ENCODE results near the gene ETNPPL. TPM values are rescaled to one million over a fixed set of nuclear protein-coding genes. Genes with fewer than 3 reads are reported as not detected.
A peak's percentile ranks its signal among the peaks of the same experiment; 100 is the strongest.

Gene ETNPPL
- total and polyA plus RNA-seq, 9 of the 15 experiments (the other 6 are each of a cell fraction or from before 2014, with no cell fraction given) = 0.06 to 0.14 TPM; not detected in 7

- 7% methylated on average over 16 of the region's 16 CpGs for WGBS (ENCODE audit: insufficient coverage, low coverage, missing lambda C conversion rate)
- no peak for FAIRE-seq
- no peak overlapping the region for H3K27ac ChIP-seq (ENCODE audit: extremely low read depth, low read depth, low read length)
- H3K4me3 ChIP-seq = no peak overlapping the region
- TF ChIP-seq E2F6 (IDR thresholded peaks at IDR 0.05; ENCODE audit: borderline replicate concordance in 1 of 2, extremely low read depth in 1 of 2, insufficient read depth in 1 of 2, insufficient read length in 1 of 2, low read depth in 1 of 2, low read length in 1 of 2, poor library complexity in 1 of 2, severe bottlenecking in 1 of 2) (peak in 1 of 2 experiments; percentile 47), MNT (conservative IDR thresholded peaks at IDR 0.05) (no peak), TAF15 (IDR thresholded peaks at IDR 0.05; ENCODE audit: low read depth, low read length) (no peak), REST (IDR thresholded peaks at IDR 0.05; ENCODE audit: borderline replicate concordance) (no peak), REST (CRISPR knock-in tag; IDR thresholded peaks at IDR 0.05; ENCODE audit: low read depth) (no peak)
- CTCF ChIA-PET (ENCODE audit: low intra/inter-chr PET ratio) = no interaction called here
- H3K4me1 ChIP-seq (replicated peaks in 1 of 2; ENCODE audit: control insufficient read depth in 2 of 2, insufficient read depth in 2 of 2, low read length in 2 of 2) = no peaks in the 10 kb centered on the region; a peak in 1 of 5 replicates
- POLR2A ChIA-PET = interaction anchor here (0.7 kb wide), 1 partner anchor 11 kb away, joined by 4 read pairs; no protein-coding TSS in a partner anchor
- intact Hi-C loops (cut with micrococcal nuclease) (loop anchor here (10.0 kb wide), 1 partner anchor 103 kb away; no protein-coding TSS in a partner anchor), in situ Hi-C loops (cut with MboI) (no loop called here)
- no peaks in the 10 kb centered on the region for H3K9me1 ChIP-seq (ENCODE audit: control insufficient read depth, insufficient read depth, low read length)
- no peak for ATAC-seq
- no peak overlapping the region for H3K4me2 ChIP-seq (ENCODE audit: insufficient read depth, low read length)
- no peak overlapping the region for H3K9ac ChIP-seq (ENCODE audit: insufficient read depth in 1 of 2, low read depth in 2 of 2, low read length in 2 of 2)
- H3K27me3 ChIP-seq (ENCODE audit: control insufficient read depth in 2 of 2, insufficient read depth in 2 of 2, low read length in 2 of 2) = peaks cover 10 to 43% of the 10 kb centered on the region in 2 experiments
- no peaks in the 10 kb centered on the region for H4K20me1 ChIP-seq (replicated peaks; ENCODE audit: control insufficient read depth, insufficient read depth, low read length)
- H2AFZ ChIP-seq (ENCODE audit: low read depth, low read length) = no peak overlapping the region
- DNase-seq (ENCODE audit: extremely low read depth in 1 of 4, low spot score in 3 of 4) = no peak
- no peaks in the 10 kb centered on the region for H3K36me3 ChIP-seq (ENCODE audit: control insufficient read depth, insufficient read depth, low read length)
- H3K79me2 ChIP-seq (ENCODE audit: control insufficient read depth, insufficient read depth, low read length) = no peaks in the 10 kb centered on the region
- no peaks in the 10 kb centered on the region for H3K9me3 ChIP-seq (replicated peaks; ENCODE audit: control insufficient read depth, insufficient read depth, low read depth, low read length)
- BruUV-seq (replicated peaks) = no TSS peak
These were observed 24.9 kb upstream of the ETNPPL start for GRCh38 chr4:108787724-108788123.
